Measurements from ENCODE around the gene HSDL2. TPM values are rescaled to one million over a fixed set of nuclear protein-coding genes. Genes with fewer than 3 reads are reported as not detected.

HSDL2 gene
- total and polyA plus RNA-seq, 2 of the 4 experiments (the other 2 are of a cell fraction): 17.7 to 65.8 TPM

DNA sequence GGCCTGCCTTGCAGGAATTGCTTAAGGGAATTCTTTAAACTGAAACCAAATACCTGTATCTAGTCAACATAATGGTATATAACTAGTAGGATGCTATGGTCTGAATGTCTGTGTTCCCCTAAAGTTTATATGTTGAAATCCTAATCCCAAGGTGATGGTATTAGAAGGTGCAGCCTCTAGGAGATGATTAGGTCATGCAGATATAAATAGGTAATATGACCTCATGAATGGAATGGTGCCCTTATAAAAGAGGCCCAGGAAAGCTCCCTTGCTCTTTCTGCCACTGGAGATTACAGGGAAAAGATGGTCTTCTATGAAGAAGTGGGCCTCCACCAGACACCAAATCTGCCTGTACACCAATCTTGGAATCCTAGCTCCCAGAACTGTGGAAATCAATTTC, 99.3 kb downstream of the HSDL2 start:
- H3K9me3 ChIP-seq (ENCODE audit: control insufficient read depth, insufficient read depth, low read length): no peaks in the 10 kb centered on the region
- H3K56ac ChIP-seq (ENCODE audit: extremely low read depth, insufficient read depth, low read length): no peak overlapping the region
- H2BK120ac ChIP-seq (ENCODE audit: low read depth, low read length): no peak overlapping the region
- intact Hi-C loops (cut with micrococcal nuclease): no loop called here
- H3K18ac ChIP-seq (ENCODE audit: low read depth, low read length): no peak overlapping the region
- no peak overlapping the region for H2AK9ac ChIP-seq (replicated peaks; ENCODE audit: low read depth, low read length, poor library complexity)
- no peak overlapping the region for H4K5ac ChIP-seq (ENCODE audit: low read depth, low read length)
- H3K9me1 ChIP-seq (ENCODE audit: insufficient read depth, low read length): no peaks in the 10 kb centered on the region
- H3K27ac ChIP-seq (ENCODE audit: insufficient read depth, low read length): no peak overlapping the region
- in situ Hi-C loops (cut with MboI; ENCODE audit: low sequenced_read_pairs): no loop called here
- peaks cover 4% of the 10 kb centered on the region; the same call in 1 of the 2 replicates for H3K36me3 ChIP-seq (ENCODE audit: control insufficient read depth, insufficient read depth, low read length)
- H2BK20ac ChIP-seq (ENCODE audit: low read depth, low read length): no peak overlapping the region
- BruUV-seq (replicated peaks): no TSS peak
- H4K20me1 ChIP-seq (ENCODE audit: insufficient read depth, low read length): no peaks in the 10 kb centered on the region
- TF ChIP-seq NFE2L2 (IDR thresholded peaks at IDR 0.05; ENCODE audit: low read depth, low read length) (no peak), BHLHE40 (IDR thresholded peaks at IDR 0.05; ENCODE audit: low read depth, low read length) (no peak), CEBPB (IDR thresholded peaks at IDR 0.05; ENCODE audit: low read depth, low read length) (no peak), POLR2A (IDR thresholded peaks at IDR 0.05; ENCODE audit: low read depth, low read length) (no peak), RCOR1 (IDR thresholded peaks at IDR 0.05; ENCODE audit: insufficient replicate concordance, low read length) (no peak), FOS (IDR thresholded peaks at IDR 0.05; ENCODE audit: low read depth, low read length) (no peak), SMC3 (IDR thresholded peaks at IDR 0.05; ENCODE audit: low read depth, low read length) (no peak), CHD1 (IDR thresholded peaks at IDR 0.05; ENCODE audit: low read depth, low read length) (no peak)
- TF ChIP-seq, protein P1, sequence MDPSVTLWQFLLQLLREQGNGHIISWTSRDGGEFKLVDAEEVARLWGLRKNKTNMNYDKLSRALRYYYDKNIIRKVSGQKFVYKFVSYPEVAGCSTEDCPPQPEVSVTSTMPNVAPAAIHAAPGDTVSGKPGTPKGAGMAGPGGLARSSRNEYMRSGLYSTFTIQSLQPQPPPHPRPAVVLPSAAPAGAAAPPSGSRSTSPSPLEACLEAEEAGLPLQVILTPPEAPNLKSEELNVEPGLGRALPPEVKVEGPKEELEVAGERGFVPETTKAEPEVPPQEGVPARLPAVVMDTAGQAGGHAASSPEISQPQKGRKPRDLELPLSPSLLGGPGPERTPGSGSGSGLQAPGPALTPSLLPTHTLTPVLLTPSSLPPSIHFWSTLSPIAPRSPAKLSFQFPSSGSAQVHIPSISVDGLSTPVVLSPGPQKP (IDR thresholded peaks at IDR 0.05; ENCODE audit: borderline replicate concordance, low read depth, low read length): no peak
- TF ChIP-seq, protein P2, sequence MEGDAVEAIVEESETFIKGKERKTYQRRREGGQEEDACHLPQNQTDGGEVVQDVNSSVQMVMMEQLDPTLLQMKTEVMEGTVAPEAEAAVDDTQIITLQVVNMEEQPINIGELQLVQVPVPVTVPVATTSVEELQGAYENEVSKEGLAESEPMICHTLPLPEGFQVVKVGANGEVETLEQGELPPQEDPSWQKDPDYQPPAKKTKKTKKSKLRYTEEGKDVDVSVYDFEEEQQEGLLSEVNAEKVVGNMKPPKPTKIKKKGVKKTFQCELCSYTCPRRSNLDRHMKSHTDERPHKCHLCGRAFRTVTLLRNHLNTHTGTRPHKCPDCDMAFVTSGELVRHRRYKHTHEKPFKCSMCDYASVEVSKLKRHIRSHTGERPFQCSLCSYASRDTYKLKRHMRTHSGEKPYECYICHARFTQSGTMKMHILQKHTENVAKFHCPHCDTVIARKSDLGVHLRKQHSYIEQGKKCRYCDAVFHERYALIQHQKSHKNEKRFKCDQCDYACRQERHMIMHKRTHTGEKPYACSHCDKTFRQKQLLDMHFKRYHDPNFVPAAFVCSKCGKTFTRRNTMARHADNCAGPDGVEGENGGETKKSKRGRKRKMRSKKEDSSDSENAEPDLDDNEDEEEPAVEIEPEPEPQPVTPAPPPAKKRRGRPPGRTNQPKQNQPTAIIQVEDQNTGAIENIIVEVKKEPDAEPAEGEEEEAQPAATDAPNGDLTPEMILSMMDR (conservative IDR thresholded peaks at IDR 0.05; ENCODE audit: low read depth, low read length): no peak
- H3K23ac ChIP-seq (ENCODE audit: low read depth, low read length): no peak overlapping the region
- ATAC-seq (ENCODE audit: low read depth): no peak
- no peak overlapping the region for H2AK5ac ChIP-seq (ENCODE audit: low read depth, low read length)
- H3K9ac ChIP-seq (ENCODE audit: low read depth, low read length): no peak overlapping the region
- no peak overlapping the region for H3K4me2 ChIP-seq (ENCODE audit: low read depth, low read length)
- POLR2A ChIA-PET (ENCODE audit: unreplicated experiment): no interaction called here
- H2AFZ ChIP-seq (replicated peaks; ENCODE audit: low read length, poor library complexity): no peak overlapping the region
- no peak overlapping the region for H2BK5ac ChIP-seq (ENCODE audit: low read depth, low read length, poor library complexity, severe bottlenecking)
- dilution Hi-C loops (cut with HindIII; ENCODE audit: low sequenced_read_pairs, unreplicated experiment): no loop called here
- H3K4me3 ChIP-seq (ENCODE audit: insufficient read depth, low read depth, low read length): no peak overlapping the region
- H3K4ac ChIP-seq (ENCODE audit: low read depth, low read length): no peak overlapping the region
- H4K91ac ChIP-seq (ENCODE audit: insufficient read depth, low read depth, low read length): no peak overlapping the region
- CTCF ChIA-PET: interaction anchor here (1.5 kb wide), 1 partner anchor 36 kb away, joined by 3 read pairs; no protein-coding TSS in a partner anchor
- no peak overlapping the region for H3K14ac ChIP-seq (replicated peaks; ENCODE audit: low read depth, low read length)
- no peak overlapping the region for H4K8ac ChIP-seq (ENCODE audit: low read depth in 2 of 2, low read length in 2 of 2)
- no peak for DNase-seq
- H3K4me1 ChIP-seq (ENCODE audit: control insufficient read depth, insufficient read depth, low read length): no peaks in the 10 kb centered on the region
- H3K79me1 ChIP-seq (ENCODE audit: low read depth in 1 of 2, low read length in 2 of 2): no peaks in the 10 kb centered on the region
- no peak overlapping the region for H2BK15ac ChIP-seq (ENCODE audit: low read depth, low read length)
- no peaks in the 10 kb centered on the region for H3K27me3 ChIP-seq (ENCODE audit: control insufficient read depth, insufficient read depth, low read length)
